Inflammatory macrophage treated with lipopolysaccharide for 4 hours (primary cell): Measurements from ENCODE around the gene FKBP1A.

Experiments
- DNase-seq: peaks from one replicate; pipeline ENCODE4 v3.0.0-alpha.2; 2020

FKBP1A gene

DNA sequence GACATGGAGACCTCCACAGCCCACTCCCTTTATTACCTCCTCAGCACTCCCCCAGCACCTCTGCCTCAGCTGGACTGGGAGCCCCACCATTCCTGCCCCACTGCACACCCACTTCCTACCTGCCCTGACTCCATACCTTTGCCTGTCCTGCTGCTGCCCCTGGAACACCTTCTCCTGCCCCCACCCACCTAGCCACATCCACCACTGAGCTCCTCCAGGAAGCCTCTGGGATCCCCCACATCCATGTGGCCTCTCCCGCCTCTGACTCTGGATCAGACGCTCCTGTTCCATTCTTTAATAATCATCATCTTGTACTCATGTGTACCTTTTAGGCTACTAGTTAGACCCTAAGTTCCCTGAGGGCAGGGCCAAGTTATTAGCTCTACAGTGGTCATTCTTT is 61.8 kb downstream of the FKBP1A start:
- DNase-seq: no peak

DNA sequence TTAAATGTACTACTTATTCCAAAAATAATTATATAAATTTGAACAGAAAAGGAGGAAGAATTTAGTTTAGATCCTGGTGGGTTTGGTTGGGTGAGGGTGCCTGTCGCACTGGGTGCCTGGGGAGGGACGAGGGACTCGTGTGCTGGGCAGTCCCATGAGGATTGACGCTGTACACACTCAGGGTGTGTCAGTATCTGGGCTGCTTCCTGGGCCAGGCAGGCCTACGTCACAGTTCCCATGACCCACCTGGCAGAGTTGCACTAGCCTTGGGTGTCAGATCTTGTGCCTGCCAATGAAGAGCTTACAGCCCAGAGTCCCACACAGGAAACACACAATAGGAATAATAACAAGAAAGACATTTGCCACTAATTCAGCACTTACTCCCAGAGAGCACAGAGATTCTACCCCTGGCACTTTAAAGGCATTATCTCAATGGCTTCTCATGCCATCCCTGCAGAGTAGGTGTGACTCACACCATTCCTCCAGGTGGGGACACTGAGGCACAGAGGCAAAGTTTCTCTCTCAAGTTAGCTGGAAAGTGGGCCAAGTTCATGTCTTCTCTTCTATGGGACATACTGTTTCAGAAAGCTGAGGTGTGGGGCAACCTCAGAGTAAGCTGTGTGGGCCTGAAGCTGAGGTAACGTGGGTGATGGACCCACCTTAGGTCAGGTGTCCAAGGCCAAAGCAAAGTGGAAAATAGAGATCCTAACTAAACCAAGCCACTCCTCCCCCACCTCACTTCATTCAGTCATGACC is 62.6 kb downstream of the FKBP1A start:
- DNase-seq: no peak

- no peak for DNase-seq
These were observed 64.0 kb downstream of the FKBP1A start, which contains the start of gene SDCBP2 for GRCh38 chr20:1328680-1329330. Gene SDCBP2, minus strand, starts transcription at chr20:1329139. Its CDS starts 8,723 bp downstream, at chr20:1320416.

DNA sequence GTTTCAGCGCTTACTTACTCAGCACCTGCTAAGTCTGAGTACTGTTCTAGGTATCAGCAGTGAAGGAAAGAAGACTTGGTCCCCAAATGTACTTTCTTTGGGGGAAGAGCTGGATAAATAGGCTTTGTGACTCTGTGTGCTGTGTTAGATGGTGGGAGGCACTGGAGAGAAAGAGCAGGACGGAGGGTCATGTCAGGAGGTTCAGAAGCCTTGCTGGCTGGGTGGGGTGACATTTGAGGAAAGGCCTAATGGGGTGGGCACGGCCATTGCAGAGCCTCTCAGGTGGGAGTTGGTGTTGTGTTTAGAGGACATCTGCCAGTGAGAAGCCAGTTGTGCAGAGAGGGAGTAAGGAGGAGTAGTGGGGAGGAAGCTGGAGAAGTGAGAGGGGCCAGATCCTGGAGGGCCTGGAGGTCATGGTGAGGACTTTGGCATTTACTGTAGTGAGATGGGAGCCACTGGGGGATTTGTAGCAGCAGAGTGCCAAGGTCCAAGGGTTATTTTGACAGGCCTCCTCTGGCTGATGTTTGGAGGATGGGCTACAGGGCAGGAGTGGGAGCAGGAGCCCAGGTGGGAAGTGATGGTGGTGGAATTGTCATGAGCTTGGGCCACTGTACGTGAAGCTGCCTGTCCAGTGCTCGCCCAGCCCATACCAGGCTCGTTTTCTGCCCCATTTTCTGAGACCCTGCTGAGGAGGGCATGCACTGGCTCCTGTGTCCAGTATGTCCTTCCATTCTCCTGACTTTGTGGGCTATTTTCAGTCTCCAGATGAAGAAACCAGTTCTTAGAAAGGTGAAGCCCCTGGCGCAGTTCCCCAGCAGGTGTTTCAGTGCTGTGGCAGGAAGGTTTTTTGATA is 64.8 kb downstream of the FKBP1A start:
- DNase-seq: no peak

DNA sequence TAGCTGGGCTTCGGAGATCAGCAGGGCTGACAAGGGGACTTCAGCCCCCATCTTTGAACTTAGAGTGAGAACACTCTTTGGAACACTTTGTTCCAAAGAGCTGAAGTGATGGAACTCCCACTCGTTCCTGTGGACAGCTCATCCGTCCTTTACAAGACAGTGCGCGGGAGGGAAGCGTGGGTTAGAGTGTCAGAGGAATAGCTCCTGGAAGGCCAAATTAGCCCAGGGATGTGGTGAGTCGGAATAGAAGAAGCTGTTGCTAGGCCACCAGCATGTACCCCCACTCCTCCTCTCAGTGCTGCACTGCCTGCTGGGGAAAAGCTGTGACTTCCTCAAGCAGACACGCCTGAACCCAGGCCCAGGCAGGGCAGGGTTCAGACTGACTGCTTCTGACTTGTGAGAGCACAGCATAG is 65.6 kb downstream of the FKBP1A start:
- DNase-seq: peak; percentile 80

DNA sequence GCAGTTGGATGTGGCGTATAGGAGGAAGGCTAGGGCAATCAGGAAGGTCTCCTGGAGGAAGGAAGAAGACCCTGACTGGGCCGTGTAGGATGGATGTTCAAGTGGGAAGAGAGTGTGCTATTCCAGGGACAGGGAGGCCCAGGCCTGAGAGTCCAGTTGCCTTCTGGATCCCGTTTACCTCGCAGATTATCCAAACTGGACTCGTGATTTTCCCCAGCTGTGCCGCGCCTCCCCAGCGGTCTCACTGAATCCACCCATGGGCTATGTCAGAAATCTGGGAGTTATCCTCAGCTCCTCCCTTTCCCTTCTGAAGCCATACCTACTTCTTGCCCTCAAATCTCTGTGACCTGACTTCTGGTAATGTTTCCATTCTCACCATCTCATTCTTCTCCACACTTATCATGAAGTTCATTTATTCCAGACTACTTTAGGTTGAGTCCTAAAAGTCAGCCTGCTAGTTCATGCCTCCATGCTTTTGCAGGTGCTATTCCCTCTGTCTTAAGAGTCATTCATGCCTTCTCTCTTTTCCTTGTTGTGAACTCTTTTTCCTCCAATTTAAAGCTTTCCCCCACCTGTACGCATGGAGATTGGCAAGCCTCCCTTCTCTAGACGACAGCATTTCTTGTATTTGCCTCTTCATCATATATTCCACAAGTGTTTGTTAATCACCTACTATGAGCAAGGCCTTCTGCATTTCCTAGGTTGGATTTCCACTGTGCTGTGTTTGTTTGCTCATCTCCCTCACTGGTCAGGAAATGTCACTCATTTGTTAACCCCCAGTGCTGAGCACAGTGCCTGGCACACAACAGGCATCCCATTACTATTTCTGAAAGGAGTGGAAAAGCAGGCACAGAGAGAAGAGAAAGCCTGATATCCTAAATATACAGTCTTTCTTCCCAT is 66.6 kb downstream of the FKBP1A start:
- DNase-seq: peak; percentile 67

GRCh38 chr20:1325173-1326030 is 67.5 kb downstream of the FKBP1A start:
- DNase-seq: peak; percentile 99

- peak; percentile 55 for DNase-seq
These were observed 68.2 kb downstream of the FKBP1A start for GRCh38 chr20:1324598-1325172.

- no peak for DNase-seq
These were observed 68.8 kb downstream of the FKBP1A start for GRCh38 chr20:1323830-1324597.

GRCh38 chr20:1323256-1323655 is 69.6 kb downstream of the FKBP1A start:
- no peak for DNase-seq

- peak; percentile 52 for DNase-seq
These were observed 70.2 kb downstream of the FKBP1A start for GRCh38 chr20:1322511-1323245.

GRCh38 chr20:1321654-1321939 is 71.3 kb downstream of the FKBP1A start:
- no peak for DNase-seq

- DNase-seq: no peak
These were observed 71.8 kb downstream of the FKBP1A start for GRCh38 chr20:1320902-1321653.

GRCh38 chr20:1320016-1320415 is 72.8 kb downstream of the FKBP1A start:
- DNase-seq: no peak

- no peak for DNase-seq
These were observed 73.4 kb downstream of the FKBP1A start for GRCh38 chr20:1319462-1319861.

- peak; percentile 13 for DNase-seq
These were observed 73.8 kb downstream of the FKBP1A start for GRCh38 chr20:1319051-1319450.
